Measurements from ENCODE around the gene SIK3.

- TF ChIP-seq CTCF (IDR thresholded peaks at IDR 0.05): no peak
- no peak for TF ChIP-seq POLR2A (IDR thresholded peaks at IDR 0.05)
Observed at GRCh38 chr11:117070016-117070415, 28.2 kb downstream of the SIK3 start.
